Measurements from ENCODE around the gene SELENOP. TPM values are rescaled to one million over a fixed set of nuclear protein-coding genes. Genes with fewer than 3 reads are reported as not detected.

Gene SELENOP
- 6.9 and 8.5 TPM in 2 replicates for total RNA-seq (2021)
- long read RNA-seq, transcript SELENOP-214 (5 exons, 2,243 nt): major isoform, 56 of 61 reads
- long read RNA-seq, partial matches to known transcripts: 0 of 61 reads
- long read RNA-seq, other reads (novel, unspliced or antisense): 5 of 61 reads

GRCh38 chr5:42811591-42812446, at the start of gene SELENOP:
Gene SELENOP (minus strand): TSS chr5:42811892. CDS start chr5:42808353, 3,539 bp downstream.
- Histone ChIP-seq H3K9ac (ENCODE audit: extremely low read depth, insufficient read length, low read length) (peak within 1 kb of the TSS; percentile 45), H4K5ac (ENCODE audit: insufficient read length, low read depth, low read length) (no peak within 1 kb of the TSS), H3K4me2 (ENCODE audit: insufficient read depth, insufficient read length, low read length) (peak within 1 kb of the TSS; percentile 26), H4K8ac (replicated peaks; ENCODE audit: insufficient read length, low read depth, low read length) (no peak within 1 kb of the TSS), H3K9me3 (ENCODE audit: control insufficient read depth, low read depth, low read length) (no peaks in the 10 kb centered on the region), H3K23me2 (ENCODE audit: insufficient read length, low read depth, low read length, poor library complexity, severe bottlenecking) (peaks cover 2% of the 10 kb centered on the region), H2AFZ (ENCODE audit: low read length) (peak within 1 kb of the TSS; percentile 95), H2AK5ac (ENCODE audit: insufficient read length, low read length) (no peak within 1 kb of the TSS), H3K27ac (ENCODE audit: insufficient read length, low read depth, low read length) (peak within 1 kb of the TSS; percentile 83), H3K56ac (ENCODE audit: insufficient read length, low read depth, low read length) (no peak within 1 kb of the TSS), H3K79me2 (ENCODE audit: insufficient read depth, low read length) (no peaks in the 10 kb centered on the region), H2BK5ac (ENCODE audit: insufficient read length, low read length) (peak within 1 kb of the TSS; percentile 24), H4K91ac (ENCODE audit: insufficient read length, low read depth, low read length) (no peak within 1 kb of the TSS), H3K79me1 (ENCODE audit: insufficient read depth, low read depth, low read length, poor library complexity, severe bottlenecking) (no peaks in the 10 kb centered on the region), H3K4me1 (ENCODE audit: insufficient read depth, low read length) (no peaks in the 10 kb centered on the region), H4K20me1 (ENCODE audit: control insufficient read depth, insufficient read depth, insufficient read length) (no peaks in the 10 kb centered on the region), H2BK15ac (ENCODE audit: low read depth, low read length) (no peak within 1 kb of the TSS), H3K18ac (ENCODE audit: insufficient read length, low read depth, low read length) (peak within 1 kb of the TSS; percentile 55), H3K27me3 (ENCODE audit: insufficient read depth, low read length) (no peaks in the 10 kb centered on the region), H3K23ac (ENCODE audit: insufficient read length, low read depth, low read length) (no peak within 1 kb of the TSS), H3K14ac (ENCODE audit: insufficient read depth, low read length) (peak within 1 kb of the TSS; percentile 76; the same call in 1 of the 2 replicates), H2BK20ac (ENCODE audit: low read depth, low read length, poor library complexity, severe bottlenecking) (peak within 1 kb of the TSS; percentile 49), H2BK12ac (ENCODE audit: insufficient read length, low read depth, low read length) (no peak within 1 kb of the TSS), H3K4ac (ENCODE audit: low read depth, low read length) (no peak within 1 kb of the TSS), H2BK120ac (ENCODE audit: low read depth, low read length, poor library complexity, severe bottlenecking) (peak within 1 kb of the TSS; percentile 80), H3T11ph (ENCODE audit: low read length) (peak within 1 kb of the TSS; percentile 97)
- no peak for DNase-seq
- no peak for TF ChIP-seq CTCF (conservative IDR thresholded peaks at IDR 0.05)
- Mint-ChIP-seq H3K4me3 (peak within 1 kb of the TSS; percentile 48 to 74), H3K36me3 (ENCODE audit: insufficient read depth in 1 of 3, low read depth in 3 of 3) (no peaks in the 10 kb centered on the region), H3K9me3 (no peaks in the 10 kb centered on the region; a peak in 1 of 5 replicates), H3K27ac (peak within 1 kb of the TSS; percentile 78 to 96 (median 84)), H3K27me3 (ENCODE audit: low read depth) (peaks cover 1% of the 10 kb centered on the region; the same call in 1 of the 2 replicates), H3K4me1 (peaks cover 51 to 57% of the 10 kb centered on the region in 2 experiments)
- WGBS (ENCODE audit: extremely low coverage, insufficient read length, low lambda C conversion rate): no CpG with 5 or more reads among the region's 8 CpGs
